Measurements from ENCODE around the gene GRAP2.

The GRAP2 gene

DNA sequence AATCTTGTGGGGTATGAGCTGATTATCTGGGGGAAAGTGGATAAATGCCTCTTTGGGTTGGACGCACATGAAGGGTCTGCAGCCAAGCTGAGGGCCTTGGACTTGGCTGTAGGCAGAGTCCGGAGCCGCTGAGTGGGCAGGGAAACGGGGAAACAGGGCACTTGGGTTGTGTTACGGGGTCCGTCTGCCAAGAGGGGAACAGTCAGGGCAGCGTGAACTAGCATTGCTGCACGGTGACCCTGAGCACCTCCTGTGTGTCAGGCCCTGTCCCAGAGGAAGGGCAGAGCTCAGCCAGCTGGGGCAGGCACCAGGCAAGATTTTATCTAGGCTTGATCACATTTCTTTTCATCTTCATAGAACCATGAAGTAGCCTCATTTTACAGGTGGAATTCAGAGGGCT, 105.8 kb downstream of the GRAP2 start:
- DNase-seq (ENCODE audit: low read depth) = no peak
- no peak overlapping the region for H3K4me3 ChIP-seq (ENCODE audit: low read depth, low read length)
- TF ChIP-seq, protein P1, sequence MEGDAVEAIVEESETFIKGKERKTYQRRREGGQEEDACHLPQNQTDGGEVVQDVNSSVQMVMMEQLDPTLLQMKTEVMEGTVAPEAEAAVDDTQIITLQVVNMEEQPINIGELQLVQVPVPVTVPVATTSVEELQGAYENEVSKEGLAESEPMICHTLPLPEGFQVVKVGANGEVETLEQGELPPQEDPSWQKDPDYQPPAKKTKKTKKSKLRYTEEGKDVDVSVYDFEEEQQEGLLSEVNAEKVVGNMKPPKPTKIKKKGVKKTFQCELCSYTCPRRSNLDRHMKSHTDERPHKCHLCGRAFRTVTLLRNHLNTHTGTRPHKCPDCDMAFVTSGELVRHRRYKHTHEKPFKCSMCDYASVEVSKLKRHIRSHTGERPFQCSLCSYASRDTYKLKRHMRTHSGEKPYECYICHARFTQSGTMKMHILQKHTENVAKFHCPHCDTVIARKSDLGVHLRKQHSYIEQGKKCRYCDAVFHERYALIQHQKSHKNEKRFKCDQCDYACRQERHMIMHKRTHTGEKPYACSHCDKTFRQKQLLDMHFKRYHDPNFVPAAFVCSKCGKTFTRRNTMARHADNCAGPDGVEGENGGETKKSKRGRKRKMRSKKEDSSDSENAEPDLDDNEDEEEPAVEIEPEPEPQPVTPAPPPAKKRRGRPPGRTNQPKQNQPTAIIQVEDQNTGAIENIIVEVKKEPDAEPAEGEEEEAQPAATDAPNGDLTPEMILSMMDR (IDR thresholded peaks at IDR 0.05; ENCODE audit: low read depth, low read length, missing control alignments) = no peak
- in situ Hi-C loops (cut with HindIII; ENCODE audit: low sequenced_read_pairs) = loop anchor here (5.0 to 25.0 kb wide), 2 partner anchors 149 to 444 kb away; partner anchors contain the start of gene CACNA1I

DNA sequence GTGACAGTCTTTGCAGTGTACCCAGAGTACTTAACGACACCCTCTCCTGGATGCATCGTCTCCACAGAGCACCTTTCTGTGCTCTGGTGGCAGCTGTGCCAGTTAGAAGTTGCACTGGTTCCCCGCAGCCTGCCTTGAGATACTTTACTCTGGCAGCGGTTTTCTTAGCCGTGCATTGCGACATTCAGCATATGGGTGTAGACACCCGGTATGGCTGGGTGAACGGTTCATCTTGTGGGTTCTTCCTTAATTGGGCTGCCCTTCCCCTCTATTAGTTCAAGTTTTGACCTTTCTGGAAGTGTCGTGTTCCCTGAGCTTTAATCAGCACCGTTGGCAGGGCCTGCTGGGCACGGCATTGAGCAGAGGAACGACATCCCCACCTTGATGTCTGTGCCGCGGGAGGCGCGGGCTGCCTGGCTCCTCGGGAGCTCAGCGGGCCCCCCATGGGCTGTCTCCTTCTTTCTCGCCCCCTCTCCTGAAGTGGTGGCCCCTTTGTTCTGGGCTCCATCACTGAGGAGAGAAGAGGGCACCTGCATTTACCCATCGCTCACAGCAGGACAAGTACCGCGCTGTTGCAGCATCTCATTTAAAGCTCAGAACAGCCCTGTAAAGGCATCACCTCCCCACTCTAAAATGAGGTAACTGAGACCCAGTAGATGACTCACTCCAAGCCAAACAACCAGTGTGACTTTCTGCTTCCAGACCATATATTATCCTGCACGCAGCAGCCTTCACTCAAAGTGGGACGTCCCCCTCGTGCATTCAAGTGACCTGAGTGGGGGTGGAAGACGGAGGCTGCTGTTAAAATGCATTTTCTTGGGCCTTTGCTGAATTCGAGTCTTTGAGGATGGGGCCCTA, 107.2 kb downstream of the GRAP2 start:
- in situ Hi-C loops (cut with HindIII; ENCODE audit: low sequenced_read_pairs) = loop anchor here (5.0 to 25.0 kb wide), 2 partner anchors 151 to 446 kb away; partner anchors contain the start of gene CACNA1I
- no peak for DNase-seq (ENCODE audit: low read depth)
- no peak overlapping the region for H3K4me3 ChIP-seq (ENCODE audit: low read depth, low read length)
- TF ChIP-seq, protein P1 (IDR thresholded peaks at IDR 0.05; ENCODE audit: low read depth, low read length, missing control alignments) = no peak

DNA sequence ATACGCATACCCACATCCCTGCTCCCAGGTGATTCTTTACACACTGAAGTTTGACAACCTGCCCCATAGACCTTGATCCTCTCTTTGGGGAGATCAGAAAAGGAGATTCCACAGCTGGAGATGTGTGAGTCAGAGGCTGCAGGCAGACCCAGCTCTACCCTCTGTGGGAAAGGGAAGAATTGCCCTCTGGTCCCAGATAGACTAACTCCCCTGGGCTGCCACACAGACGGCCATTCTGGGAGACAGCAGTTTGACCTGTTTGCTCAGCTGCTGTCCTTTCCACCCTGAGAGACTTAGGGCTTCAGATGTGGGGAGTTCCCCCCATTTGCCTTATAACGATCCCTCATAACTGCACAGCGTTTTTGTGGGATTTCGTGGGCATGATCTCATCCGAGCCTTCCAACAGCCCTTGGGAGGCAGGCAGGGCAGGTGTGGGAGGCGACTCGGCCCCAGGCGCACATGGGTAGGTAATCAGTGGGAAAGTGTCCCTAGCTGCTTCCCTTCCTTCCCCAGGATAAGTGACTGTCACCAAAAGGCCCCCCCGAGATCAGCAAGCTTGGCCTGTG, 107.9 kb downstream of the GRAP2 start:
- in situ Hi-C loops (cut with HindIII; ENCODE audit: low sequenced_read_pairs) = loop anchor here (5.0 to 25.0 kb wide), 2 partner anchors 152 to 447 kb away; partner anchors contain the start of gene CACNA1I
- H3K4me3 ChIP-seq (ENCODE audit: low read depth, low read length) = no peak overlapping the region
- DNase-seq (ENCODE audit: low read depth) = no peak
- TF ChIP-seq, protein P1 (IDR thresholded peaks at IDR 0.05; ENCODE audit: low read depth, low read length, missing control alignments) = no peak

DNA sequence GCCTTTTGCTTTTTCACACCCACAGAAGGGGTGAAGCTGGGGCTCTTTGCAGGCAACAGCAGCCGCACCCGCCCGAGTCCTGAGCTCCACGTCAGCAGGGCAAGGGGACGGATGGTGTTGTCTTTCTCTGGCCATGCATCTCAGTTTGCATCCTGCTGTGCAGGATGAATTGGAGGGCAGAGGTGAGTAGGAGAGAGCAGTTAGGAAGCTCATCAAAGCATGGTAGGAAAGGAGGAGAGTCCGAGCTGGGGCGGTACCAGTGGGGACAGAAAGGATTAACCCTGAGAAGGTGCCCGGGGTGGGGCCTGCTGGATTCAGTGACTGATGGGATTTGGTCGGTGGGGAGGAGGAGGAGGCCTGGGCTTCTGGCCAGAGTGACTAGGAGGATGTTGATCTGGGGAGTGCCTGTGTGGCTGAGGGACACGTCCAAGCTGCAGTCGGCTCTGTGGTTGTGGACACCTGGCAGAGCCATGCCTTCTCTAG, 108.4 kb downstream of the GRAP2 start:
- H3K4me3 ChIP-seq (ENCODE audit: low read depth, low read length) = no peak overlapping the region
- in situ Hi-C loops (cut with HindIII; ENCODE audit: low sequenced_read_pairs) = loop anchor here (5.0 to 25.0 kb wide), 2 partner anchors 152 to 447 kb away; partner anchors contain the start of gene CACNA1I
- no peak for DNase-seq (ENCODE audit: low read depth)

DNA sequence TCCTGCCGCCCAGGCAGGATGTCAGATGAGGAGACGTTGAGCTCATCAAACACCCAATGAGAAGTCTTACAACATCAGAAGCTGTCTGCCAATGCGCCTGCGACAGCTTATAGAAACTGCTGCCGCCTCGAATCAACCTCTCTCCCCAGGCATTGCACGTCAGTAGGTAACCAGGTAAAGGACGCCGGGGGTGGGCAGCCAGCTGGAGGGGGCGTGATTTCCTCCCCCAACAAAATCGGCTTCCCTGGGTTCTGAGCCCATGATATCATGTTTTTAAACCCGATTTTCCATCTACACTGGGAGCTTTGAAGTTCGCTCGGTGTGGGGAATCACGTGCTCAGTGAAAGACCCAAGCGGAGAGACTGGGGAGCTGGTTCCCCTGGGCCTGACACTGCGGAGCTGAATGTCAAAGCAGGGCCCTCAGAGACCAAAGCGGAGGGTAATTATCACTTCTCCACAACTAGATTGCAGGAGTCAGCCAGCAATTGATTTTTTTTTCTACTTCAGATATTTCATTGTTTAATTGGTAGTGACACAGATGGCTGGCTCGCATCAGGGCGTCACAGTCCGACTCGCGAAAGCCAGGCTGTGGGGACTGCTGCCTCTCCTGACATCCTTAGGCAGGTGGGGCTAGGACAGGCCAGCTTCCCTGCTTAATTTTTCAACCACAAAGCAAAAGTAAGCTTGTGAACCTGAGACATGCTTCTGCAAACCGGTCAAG, 109.2 kb downstream of the GRAP2 start:
- TF ChIP-seq, protein P1 (IDR thresholded peaks at IDR 0.05; ENCODE audit: low read depth, low read length, missing control alignments) = no peak
- in situ Hi-C loops (cut with HindIII; ENCODE audit: low sequenced_read_pairs) = loop anchor here (5.0 to 25.0 kb wide), 2 partner anchors 153 to 448 kb away; partner anchors contain the start of gene CACNA1I
- no peak for DNase-seq (ENCODE audit: low read depth)
- H3K4me3 ChIP-seq (ENCODE audit: low read depth, low read length) = no peak overlapping the region

More for the DNA sequence above, 108.4 kb downstream of the GRAP2 start:
- TF ChIP-seq, protein P1 (IDR thresholded peaks at IDR 0.05; ENCODE audit: low read depth, low read length, missing control alignments) = no peak

DNA sequence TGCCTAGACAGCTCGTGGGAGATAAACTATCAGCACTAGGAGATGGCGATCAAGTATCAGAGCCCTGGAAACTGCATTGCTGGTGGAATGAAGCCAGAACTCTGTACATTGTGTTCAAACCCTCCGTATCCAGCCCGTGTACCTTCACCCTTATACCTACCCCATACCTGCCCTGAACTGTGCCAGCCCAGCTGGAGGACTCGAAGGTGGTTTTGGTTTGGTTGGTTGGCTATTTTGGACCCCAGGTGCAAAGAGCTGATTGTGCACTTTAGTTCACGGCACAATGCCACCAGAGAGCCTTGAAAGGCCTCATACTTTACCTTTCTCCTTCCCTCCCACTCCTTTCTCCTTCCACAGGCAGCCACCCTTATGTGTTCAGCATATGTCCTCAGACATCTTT, 109.9 kb downstream of the GRAP2 start:
- TF ChIP-seq, protein P1 (IDR thresholded peaks at IDR 0.05; ENCODE audit: low read depth, low read length, missing control alignments) = no peak
- in situ Hi-C loops (cut with HindIII; ENCODE audit: low sequenced_read_pairs) = loop anchor here (25.0 kb wide), 1 partner anchor 448 kb away; the partner anchor contains the start of gene CACNA1I
- H3K4me3 ChIP-seq (ENCODE audit: low read depth, low read length) = no peak overlapping the region
- no peak for DNase-seq (ENCODE audit: low read depth)
